ENCODE results near the gene FAM193B. TPM values are rescaled to one million over a fixed set of nuclear protein-coding genes. Genes with fewer than 3 reads are reported as not detected.
A peak's percentile ranks its signal among the peaks of the same experiment; 100 is the strongest.

Gene FAM193B
- total RNA-seq, 1 donor from 2014 or later = 79.1 TPM

- Mint-ChIP-seq H3K36me3 (ENCODE audit: low read depth) (peaks cover 19% of the 10 kb centered on the region), H3K9me3 (ENCODE audit: low read depth) (no peaks in the 10 kb centered on the region), H3K27ac (ENCODE audit: unreplicated experiment) (peak overlapping the region; percentile 91), H3K4me1 (ENCODE audit: low read depth) (peaks cover 73% of the 10 kb centered on the region), H3K27me3 (ENCODE audit: low read depth) (no peaks in the 10 kb centered on the region), H3K4me3 (ENCODE audit: unreplicated experiment) (peak overlapping the region; percentile 89)
- DNase-seq (ENCODE audit: low spot score) = no peak
- TF ChIP-seq CTCF (IDR thresholded peaks at IDR 0.05) = peak; percentile 78
Observed at GRCh38 chr5:177494346-177495195, 59.8 kb downstream of the FAM193B start.

GRCh38 chr5:177493795-177494345 lies 60.5 kb downstream of the FAM193B start:
- Mint-ChIP-seq H3K27ac (ENCODE audit: unreplicated experiment) (peak overlapping the region; percentile 91), H3K36me3 (ENCODE audit: low read depth) (peaks cover 20% of the 10 kb centered on the region), H3K4me3 (ENCODE audit: unreplicated experiment) (peak overlapping the region; percentile 89), H3K9me3 (ENCODE audit: low read depth) (no peaks in the 10 kb centered on the region), H3K27me3 (ENCODE audit: low read depth) (no peaks in the 10 kb centered on the region), H3K4me1 (ENCODE audit: low read depth) (peaks cover 69% of the 10 kb centered on the region)
- TF ChIP-seq CTCF (IDR thresholded peaks at IDR 0.05) = no peak
- no peak for DNase-seq (ENCODE audit: low spot score)

GRCh38 chr5:177492841-177493240 lies 61.5 kb downstream of the FAM193B start:
- Mint-ChIP-seq H3K27me3 (ENCODE audit: low read depth) (no peaks in the 10 kb centered on the region), H3K4me3 (ENCODE audit: unreplicated experiment) (peak overlapping the region; percentile 59), H3K36me3 (ENCODE audit: low read depth) (peaks cover 27% of the 10 kb centered on the region), H3K9me3 (ENCODE audit: low read depth) (no peaks in the 10 kb centered on the region), H3K4me1 (ENCODE audit: low read depth) (peaks cover 69% of the 10 kb centered on the region), H3K27ac (ENCODE audit: unreplicated experiment) (peak overlapping the region; percentile 91)
- no peak for DNase-seq (ENCODE audit: low spot score)
- TF ChIP-seq CTCF (IDR thresholded peaks at IDR 0.05) = no peak

- peak overlapping the region; percentile 59 for H3K4me3 Mint-ChIP-seq (ENCODE audit: unreplicated experiment)
- peaks cover 32% of the 10 kb centered on the region for H3K36me3 Mint-ChIP-seq (ENCODE audit: low read depth)
- no peak for TF ChIP-seq CTCF (IDR thresholded peaks at IDR 0.05)
- no peaks in the 10 kb centered on the region for H3K9me3 Mint-ChIP-seq (ENCODE audit: low read depth)
- DNase-seq (ENCODE audit: low spot score) = no peak
- peaks cover 72% of the 10 kb centered on the region for H3K4me1 Mint-ChIP-seq (ENCODE audit: low read depth)
- H3K27ac Mint-ChIP-seq (ENCODE audit: unreplicated experiment) = peak overlapping the region; percentile 91
- no peaks in the 10 kb centered on the region for H3K27me3 Mint-ChIP-seq (ENCODE audit: low read depth)
Observed at GRCh38 chr5:177491983-177492746, 62.2 kb downstream of the FAM193B start.

GRCh38 chr5:177491429-177491945 lies 62.9 kb downstream of the FAM193B start:
- Mint-ChIP-seq H3K27me3 (ENCODE audit: low read depth) (no peaks in the 10 kb centered on the region), H3K9me3 (ENCODE audit: low read depth) (no peaks in the 10 kb centered on the region), H3K4me3 (ENCODE audit: unreplicated experiment) (peak overlapping the region; percentile 50), H3K4me1 (ENCODE audit: low read depth) (peaks cover 74% of the 10 kb centered on the region), H3K27ac (ENCODE audit: unreplicated experiment) (peak overlapping the region; percentile 83), H3K36me3 (ENCODE audit: low read depth) (peaks cover 35% of the 10 kb centered on the region)
- no peak for DNase-seq (ENCODE audit: low spot score)
- peak; percentile 97 for TF ChIP-seq CTCF (IDR thresholded peaks at IDR 0.05)
